ENCODE results near the gene RRP36. TPM values are rescaled to one million over a fixed set of nuclear protein-coding genes. Genes with fewer than 3 reads are reported as not detected.

The RRP36 gene
- total and polyA plus RNA-seq, 2 of the 8 experiments (the other 6 are each of a cell fraction or from before 2014, with no cell fraction given): 33.9 to 92.3 TPM

GRCh38 chr6:43075670-43076463, 54.4 kb downstream of the RRP36 start, which contains the start of gene PTK7:
PTK7 (plus strand) TSS chr6:43076314; CDS start chr6:43076489, 175 bp downstream.
- CTCF ChIA-PET (ENCODE audit: partially characterized antibody): interaction anchor here (1.0 to 4.8 kb wide), 9 partner anchors 12 to 71 kb away, joined by 3 to 40 read pairs (median 11); partner anchors contain the start of genes KLHDC3 and MEA1
- H3K27me3 ChIP-seq (replicated peaks in 1 of 4; ENCODE audit: control insufficient read depth in 3 of 4, extremely low read depth in 1 of 4, insufficient read depth in 3 of 4, low read length in 3 of 4): 0 out of 7 replicates have a peak, but pooled peaks cover 0 to 2% (median 0%) of the 10 kb centered on the region in 4 experiments
- FAIRE-seq (no peak), DNase-seq (ENCODE audit: low read depth in 1 of 2, low spot score in 2 of 2) (peak in 1 of 2 experiments; percentile 88)
- peak within 1 kb of the TSS; percentile 93; the same call in 1 of the 2 replicates for H2BK20ac ChIP-seq (ENCODE audit: low read length)
- H3K27ac ChIP-seq (ENCODE audit: low read depth, low read length): peak within 1 kb of the TSS; percentile 77; the same call in 1 of the 2 replicates
- peak within 1 kb of the TSS; percentile 78; the same call in 1 of the 2 replicates for H2BK5ac ChIP-seq (ENCODE audit: low read depth, low read length)
- peak within 1 kb of the TSS; percentile 84 to 95 (median 94) for H3K4me3 ChIP-seq (ENCODE audit: extremely low read depth in 1 of 4, insufficient read depth in 2 of 4, low read depth in 3 of 4, low read length in 4 of 4)
- 0 out of 2 replicates have a peak within 1 kb of the TSS, but pooled peaks have one; percentile 72 for H2BK15ac ChIP-seq (ENCODE audit: low read length)
- H2BK120ac ChIP-seq (replicated peaks; ENCODE audit: low read depth, low read length): peak within 1 kb of the TSS; percentile 93
- no peaks in the 10 kb centered on the region for H3K9me3 ChIP-seq (ENCODE audit: insufficient read depth in 2 of 2, low read depth in 1 of 2, low read length in 1 of 2)
- H3K4me1 ChIP-seq (replicated peaks in 1 of 4; ENCODE audit: control insufficient read depth in 3 of 4, insufficient read depth in 4 of 4, low read length in 3 of 4): peaks cover 6 to 17% (median 12%) of the 10 kb centered on the region in 4 experiments; a peak in 6 of 7 replicates
- peaks cover 9% of the 10 kb centered on the region for H3K79me1 ChIP-seq (ENCODE audit: low read depth, low read length)
- H3K18ac ChIP-seq (ENCODE audit: extremely low read depth, low read length): peak within 1 kb of the TSS; percentile 71
- peak within 1 kb of the TSS; percentile 42 for H4K5ac ChIP-seq (ENCODE audit: insufficient read length, low read depth, low read length)
- H4K91ac ChIP-seq (replicated peaks; ENCODE audit: insufficient read length, low read length): peak within 1 kb of the TSS; percentile 45
- peak within 1 kb of the TSS; percentile 84; the same call in 1 of the 2 replicates for H2AK5ac ChIP-seq (ENCODE audit: low read depth, low read length)
- 10% methylated on average over 9 of the region's 60 CpGs; no CpG with 5 or more reads in 1 of the 2 experiments for WGBS, 2 experiments (ENCODE audit: extremely low coverage in 1 of 2, insufficient coverage in 1 of 2, insufficient read length in 1 of 2, insufficient replicate concordance in 2 of 2, low coverage in 1 of 2, low lambda C conversion rate in 2 of 2, missing lambda C conversion rate in 1 of 2)
- POLR2A ChIA-PET (ENCODE audit: partially characterized antibody): interaction anchor here (0.8 to 5.0 kb wide), 21 partner anchors 8 to 171 kb away, joined by 3 to 43 read pairs (median 7); partner anchors contain the start of genes CNPY3, CUL7, CUL9 and KLC4
- peaks cover 7 to 12% of the 10 kb centered on the region in 2 experiments for H4K20me1 ChIP-seq (replicated peaks in 1 of 2; ENCODE audit: control insufficient read depth in 1 of 2, insufficient read depth in 2 of 2, low read length in 2 of 2)
- H3K23me2 ChIP-seq (ENCODE audit: low read depth, low read length): peaks cover 10% of the 10 kb centered on the region; the same call in 1 of the 2 replicates
- H3K56ac ChIP-seq (replicated peaks; ENCODE audit: insufficient read length, low read depth, low read length): peak within 1 kb of the TSS; percentile 81
- H3K79me2 ChIP-seq (ENCODE audit: control insufficient read depth in 1 of 2, insufficient read depth in 2 of 2, low read length in 2 of 2): peaks cover 12 to 41% of the 10 kb centered on the region in 2 experiments
- no peak within 1 kb of the TSS for H3K14ac ChIP-seq (ENCODE audit: insufficient read length)
- peak within 1 kb of the TSS; percentile 87; the same call in 1 of the 2 replicates for H2BK12ac ChIP-seq (ENCODE audit: low read depth, low read length)
- no peak within 1 kb of the TSS; the same call in 1 of the 2 replicates for H2AFZ ChIP-seq (ENCODE audit: low read length)
- peak within 1 kb of the TSS; percentile 69 for H4K8ac ChIP-seq (ENCODE audit: extremely low read depth, insufficient read depth, low read length)
- no peak within 1 kb of the TSS for H3K23ac ChIP-seq (ENCODE audit: insufficient read length)
- peak within 1 kb of the TSS; percentile 10 for H3K4ac ChIP-seq (replicated peaks; ENCODE audit: insufficient read length, low read depth, low read length)
- H3K36me3 ChIP-seq (ENCODE audit: control insufficient read depth in 2 of 4, insufficient read depth in 4 of 4, low read length in 3 of 4): peaks cover 0 to 2% (median 0%) of the 10 kb centered on the region in 4 experiments; a peak in 2 of 8 replicates
- peak within 1 kb of the TSS; percentile 72 to 88 (median 81) for H3K9ac ChIP-seq (replicated peaks in 1 of 4; ENCODE audit: extremely low read depth in 1 of 4, low read depth in 3 of 4, low read length in 3 of 4)
- peak within 1 kb of the TSS; percentile 68 to 76 for H3K4me2 ChIP-seq (ENCODE audit: insufficient read depth in 1 of 2, low read depth in 2 of 2, low read length in 2 of 2)
- TF ChIP-seq BCL11A (IDR thresholded peaks at IDR 0.05; ENCODE audit: low read depth in 2 of 2, low read length in 2 of 2) (no peak), TAF1 (IDR thresholded peaks at IDR 0.05; ENCODE audit: low read depth, low read length) (peak; percentile 47; the same call in 1 of the 2 replicates), ASH2L (IDR thresholded peaks at IDR 0.05; ENCODE audit: low read length) (peak; percentile 81), BACH1 (IDR thresholded peaks at IDR 0.05; ENCODE audit: low read length) (no peak), CTBP2 (IDR thresholded peaks at IDR 0.05; ENCODE audit: borderline replicate concordance, insufficient read depth, insufficient read length, low read length) (peak; percentile 66), POLR2AphosphoS5 (IDR thresholded peaks at IDR 0.05; ENCODE audit: low read depth, low read length) (0 out of 2 replicates have a peak, but pooled peaks have one; percentile 23), HDAC2 (IDR thresholded peaks at IDR 0.05; ENCODE audit: borderline replicate concordance in 1 of 2, low read depth in 2 of 2, low read length in 2 of 2) (0 out of 4 replicates have a peak, but pooled peaks of 1 of the 2 experiments have one; percentile 69), EGR1 (IDR thresholded peaks at IDR 0.05; ENCODE audit: borderline replicate concordance, low read depth, low read length) (peak; percentile 91), SP1 (IDR thresholded peaks at IDR 0.05; ENCODE audit: low read depth, low read length) (peak; percentile 82), KDM1A (IDR thresholded peaks at IDR 0.05; ENCODE audit: borderline replicate concordance, low read length) (peak; percentile 37; the same call in 1 of the 2 replicates)
